Lung (tissue), 12 donors: Measurements from ENCODE around the gene THEM4. TPM values are rescaled to one million over a fixed set of nuclear protein-coding genes. Genes with fewer than 3 reads are reported as not detected.

Experiments
- ATAC-seq: fragments of 200-7000 bp; cut with Tn5 transposase; one replicate; pipeline ENCODE4 v1.9.1; 2020; ENCODE audit warnings: moderate number of reproducible peaks; ENCODE audit not compliant: insufficient read depth, low FRiP score
- DNase-seq, 3 donors: peaks; one replicate each; pipeline ENCODE4 v3.0.0-alpha.2; 2013 to 2017
- H3K27ac ChIP-seq, 2 donors: one replicate each; pipeline ENCODE4 v1.5.1; 2013; ENCODE audit warnings: mild to moderate bottlenecking in 2 of 2, moderate library complexity in 2 of 2, control low read depth in 1 of 2, inconsistent platforms in 1 of 2, low read depth in 1 of 2, low read length in 1 of 2
- H3K27me3 ChIP-seq, 3 donors: one replicate each; pipeline ENCODE4 v1.5.1; 2013; ENCODE audit warnings: low read length in 2 of 3; ENCODE audit not compliant: control insufficient read depth in 3 of 3, insufficient read depth in 3 of 3
- H3K36me3 ChIP-seq, 4 donors: one replicate each; pipeline ENCODE4 v1.5.1; 2013; ENCODE audit warnings: low read length in 4 of 4, mild to moderate bottlenecking in 1 of 4, moderate library complexity in 1 of 4; ENCODE audit not compliant: control insufficient read depth in 4 of 4, insufficient read depth in 4 of 4
- H3K4me1 ChIP-seq, 5 donors: one replicate each; pipeline ENCODE4 v1.5.1; 2013; ENCODE audit warnings: low read length in 5 of 5, mild to moderate bottlenecking in 2 of 5, moderate library complexity in 1 of 5; ENCODE audit not compliant: control insufficient read depth in 5 of 5, insufficient read depth in 5 of 5
- H3K4me3 ChIP-seq: one replicate; pipeline ENCODE4 v1.5.1; 2013; ENCODE audit warnings: mild to moderate bottlenecking, control low read depth, moderate library complexity
- H3K9ac ChIP-seq, 2 donors: one replicate each; pipeline ENCODE4 v1.5.1; 2013; ENCODE audit warnings: low read length in 2 of 2, control low read depth in 1 of 2; ENCODE audit not compliant: insufficient read depth in 1 of 2
- H3K9me3 ChIP-seq, 4 donors: one replicate each; pipeline ENCODE4 v1.5.1; 2013; ENCODE audit warnings: low read length in 3 of 4, mild to moderate bottlenecking in 1 of 4, moderate library complexity in 1 of 4; ENCODE audit not compliant: control insufficient read depth in 4 of 4, insufficient read depth in 3 of 4
- CTCF ChIP-seq: IDR thresholded peaks from 2 replicates; pipeline ENCODE4 v1.5.1; 2012; ENCODE audit warnings: mild to moderate bottlenecking; ENCODE audit errors: control extremely low read depth, extremely low read depth
- WGBS, 2 donors: extraction: QIAGEN DNeasy Blood & Tissue Kit; methylation state at CpG; one replicate each; pipeline ENCODE4 v1.1.7; 2013; 5-methylcytosine and 5-hydroxymethylcytosine counted together
- polyA plus RNA-seq, 2 donors: library from polyadenylated mRNA; stranded (reverse); fragments of 200-250 nt; gene quantifications; one replicate each; pipeline ENCODE4 v1.2.1, GENCODE V29; 2013
- total RNA-seq, 2 donors: library from RNA; depleted of rRNA in 1 of 2; stranded (reverse); fragments of >200 nt in 1 of 2; gene quantifications; one replicate each; pipeline ENCODE4 v1.2.1, GENCODE V29; 2014 to 2021
- donor health status: control.
- donor health status: control.
- donor health status: Bipolar disorder and iron deficiency.
- donor health status: healthy.
- donor health status: DM: yes; HTN: yes; CAD: no.

The THEM4 gene
- total and polyA plus RNA-seq, 4 donors, result 10.3 to 15.7 (median 13.6) TPM

DNA sequence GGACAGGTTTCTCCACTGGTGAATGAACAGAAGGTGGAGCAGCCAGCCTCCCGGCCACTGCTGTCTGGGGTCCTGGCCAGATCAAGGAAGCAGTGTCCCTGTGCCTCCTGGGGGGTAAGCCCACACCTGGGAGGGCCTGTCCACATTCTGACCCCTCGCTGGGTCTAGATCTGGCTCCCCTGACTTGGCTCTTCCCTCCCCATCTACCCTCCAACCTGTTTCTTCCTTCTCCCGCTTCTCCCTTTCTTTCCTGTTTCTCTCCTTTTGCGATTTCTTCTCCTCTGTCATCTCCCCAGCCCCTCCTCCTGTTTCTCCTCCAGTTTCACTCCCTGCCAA, 78.1 kb downstream of the THEM4 start:
- Histone ChIP-seq H3K36me3 (no peaks in the 10 kb centered on the region), H3K27me3 (peaks cover 0 to 4% (median 0%) of the 10 kb centered on the region in 3 donors), H3K4me1 (peaks cover 0 to 27% (median 12%) of the 10 kb centered on the region in 5 donors), H3K9ac (peak overlapping the region in 1 of 2 donors; percentile 32), H3K27ac (peak overlapping the region; percentile 73 to 81), H3K4me3 (peak overlapping the region; percentile 26), H3K9me3 (no peaks in the 10 kb centered on the region)
- ATAC-seq (no peak), DNase-seq (no peak)
- WGBS, 2 donors, result 64 to 68% methylated on average over 4 of the region's 4 CpGs
- no peak for TF ChIP-seq CTCF

GRCh38 chr1:151830055-151830454, 79.3 kb downstream of the THEM4 start:
- no peak overlapping the region for H3K9ac ChIP-seq

DNA sequence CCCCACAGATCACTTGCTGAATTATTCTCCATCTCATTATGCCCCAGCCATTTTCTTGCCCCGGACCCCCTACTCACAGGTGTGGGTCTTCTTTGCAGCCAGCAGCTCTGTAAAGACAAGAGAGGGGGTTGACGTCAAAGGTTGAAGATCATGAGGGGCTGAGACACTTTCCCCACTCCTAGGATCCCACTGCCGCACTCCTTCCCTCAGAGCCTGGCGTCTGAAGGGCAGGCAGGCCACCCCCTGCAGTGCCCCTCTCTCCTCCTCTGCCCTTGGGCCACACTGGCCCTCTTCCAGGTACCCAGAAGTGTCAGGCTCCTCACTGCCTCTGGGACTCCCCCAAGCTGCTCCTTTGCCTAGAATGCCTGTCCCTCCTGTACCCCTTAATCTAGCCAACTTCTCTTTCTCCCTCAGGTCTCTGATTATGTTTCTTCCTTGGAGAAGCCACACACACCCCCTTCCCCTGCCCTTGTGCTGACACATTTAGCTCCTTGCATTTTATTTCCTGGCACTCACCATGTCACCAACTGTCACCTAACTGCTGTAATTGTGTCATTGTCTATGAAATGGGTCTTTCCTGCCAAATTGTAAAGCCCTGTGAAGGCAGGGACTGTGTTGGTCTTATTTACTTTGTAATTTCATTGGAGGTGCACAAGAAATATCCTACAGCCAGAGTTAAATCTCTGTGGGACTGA, 79.8 kb downstream of the THEM4 start:
- Histone ChIP-seq H3K4me3 (no peak overlapping the region), H3K27ac (peak overlapping the region in 1 of 2 donors; percentile 1), H3K9ac (no peak overlapping the region), H3K9me3 (no peaks in the 10 kb centered on the region), H3K4me1 (peaks cover 0 to 27% (median 12%) of the 10 kb centered on the region in 5 donors), H3K27me3 (no peaks in the 10 kb centered on the region), H3K36me3 (no peaks in the 10 kb centered on the region)
- ATAC-seq (no peak), DNase-seq (no peak)
- no peak for TF ChIP-seq CTCF
- WGBS, 2 donors, result 25 to 37% methylated on average over 4 of the region's 4 CpGs

More at GRCh38 chr1:151830055-151830454, 79.3 kb downstream of the THEM4 start:
- WGBS, 2 donors, result 39 to 49% methylated on average over 6 of the region's 6 CpGs
- Histone ChIP-seq H3K27me3 (no peaks in the 10 kb centered on the region), H3K27ac (no peak overlapping the region), H3K4me3 (no peak overlapping the region), H3K36me3 (no peaks in the 10 kb centered on the region), H3K9me3 (no peaks in the 10 kb centered on the region), H3K4me1 (peaks cover 0 to 27% (median 12%) of the 10 kb centered on the region in 5 donors)
- no peak for DNase-seq
- ATAC-seq, result no peak
- no peak for TF ChIP-seq CTCF
